Measurements from ENCODE around the gene AP2A1.
A peak's percentile ranks its signal among the peaks of the same experiment; 100 is the strongest.
"Not testable (repeated sequence)": the region's sequence is repeated elsewhere in the genome, so short reads cannot be mapped to it uniquely, and the experiment has no call there.

AP2A1 gene

DNA sequence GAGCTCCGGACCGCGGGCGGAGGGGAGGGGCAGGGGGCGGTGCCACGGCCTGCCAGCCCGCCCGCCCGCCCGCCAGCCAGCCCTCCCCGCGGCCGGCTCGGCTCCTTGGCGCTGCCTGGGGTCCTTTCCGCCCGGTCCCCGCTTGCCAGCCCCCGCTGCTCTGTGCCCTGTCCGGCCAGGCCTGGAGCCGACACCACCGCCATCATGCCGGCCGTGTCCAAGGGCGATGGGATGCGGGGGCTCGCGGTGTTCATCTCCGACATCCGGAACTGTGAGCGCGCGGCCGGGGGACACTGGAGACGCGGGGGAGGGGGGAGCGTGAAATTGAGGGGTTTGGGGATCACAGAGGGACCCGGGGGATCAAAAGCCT is at the start of gene AP2A1:
TSS of gene AP2A1 (plus strand) at position 72 of the 370 bp plus-strand sequence. CDS start at position 205, 133 bp downstream.
- DNase-seq (ENCODE audit: low read depth in 2 of 2), result no peak

GRCh38 chr19:49718511-49718910 is 48.3 kb upstream of the AP2A1 start:
- no peak for DNase-seq (ENCODE audit: low read depth in 2 of 2)

GRCh38 chr19:49718991-49719390 is 47.8 kb upstream of the AP2A1 start:
- no peak for DNase-seq (ENCODE audit: low read depth in 2 of 2)

DNA sequence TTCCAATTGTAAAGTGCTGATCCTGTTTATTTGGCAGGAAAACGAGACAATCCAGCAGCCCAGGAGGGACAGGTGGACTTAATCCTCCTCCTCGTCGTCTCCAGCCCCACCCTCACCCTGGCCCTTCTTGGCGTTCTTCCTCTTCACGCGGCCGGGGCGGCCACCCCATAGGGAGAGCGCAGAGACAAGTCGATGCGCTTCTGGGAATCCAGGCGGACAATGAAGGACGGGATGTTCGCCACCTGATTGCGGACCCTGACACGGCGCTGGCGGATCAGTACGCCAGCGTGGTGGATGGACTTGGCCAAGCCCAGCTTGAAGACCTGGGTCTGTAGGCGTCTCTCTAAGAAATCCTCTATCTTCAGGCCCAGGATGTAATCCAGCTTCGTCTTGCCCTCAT is 47.4 kb upstream of the AP2A1 start:
- DNase-seq (ENCODE audit: low read depth in 2 of 2), result not testable (repeated sequence)

DNA sequence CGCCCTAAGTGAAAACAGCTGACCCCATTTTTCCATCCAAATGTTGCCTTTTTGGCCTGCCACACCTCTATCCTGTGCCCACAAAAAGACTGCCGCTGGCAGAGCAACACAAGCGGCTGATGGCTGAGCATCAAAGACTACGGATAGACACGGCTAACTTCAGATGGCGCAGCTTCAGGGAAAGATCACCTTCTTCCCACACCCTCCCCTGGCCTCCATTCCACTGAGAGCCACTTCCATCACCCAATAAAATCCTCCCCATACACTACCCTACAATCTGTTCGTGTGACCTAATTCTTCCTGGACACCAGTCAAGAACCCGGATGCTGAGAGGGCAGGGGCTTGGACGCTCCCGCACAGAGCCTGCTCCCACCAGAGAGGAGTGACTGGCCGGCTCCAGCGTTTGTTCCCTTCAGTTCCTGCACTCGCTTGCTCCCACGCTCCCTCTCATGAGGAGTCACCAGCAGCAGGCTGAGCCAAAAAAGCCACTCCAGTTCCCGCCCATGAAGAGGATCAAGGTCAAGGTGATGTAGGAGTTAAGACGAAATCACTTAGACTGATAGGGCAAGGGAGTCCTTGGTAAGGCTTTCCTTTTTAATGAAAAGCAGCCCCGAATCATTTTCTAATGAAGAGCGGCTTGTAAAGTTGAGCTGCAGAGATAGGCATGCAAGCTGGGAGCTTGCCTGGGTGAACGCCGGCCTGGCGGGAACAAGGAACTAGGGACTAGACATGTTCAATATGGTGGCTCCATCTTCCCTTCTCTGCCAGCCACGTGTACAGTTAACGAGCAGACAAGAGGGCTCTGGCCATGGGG is 39.4 kb upstream of the AP2A1 start:
- DNase-seq (ENCODE audit: low read depth in 2 of 2), result no peak

DNA sequence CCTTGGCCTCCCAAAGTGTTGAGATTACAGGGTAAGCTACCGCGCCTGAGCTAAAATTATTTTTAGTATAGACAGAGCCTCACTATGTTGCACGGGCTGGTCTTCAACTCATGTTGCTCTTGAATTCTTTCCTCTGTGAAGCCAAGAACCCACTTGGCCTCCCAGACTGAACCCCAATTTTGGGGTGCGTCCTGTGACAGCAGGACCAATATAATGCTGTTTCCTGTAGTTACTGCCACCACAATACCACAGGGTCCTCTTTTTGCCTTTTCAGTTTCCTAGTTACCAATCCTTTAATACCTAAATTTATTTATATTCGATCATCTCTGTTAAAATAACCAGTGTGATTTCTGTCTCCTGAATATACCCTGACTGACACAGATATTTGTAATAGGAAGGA is 36.6 kb upstream of the AP2A1 start:
- DNase-seq (ENCODE audit: low read depth in 2 of 2), result no peak

GRCh38 chr19:49738268-49738667 is 28.5 kb upstream of the AP2A1 start:
- DNase-seq (ENCODE audit: low read depth in 2 of 2), result no peak

DNA sequence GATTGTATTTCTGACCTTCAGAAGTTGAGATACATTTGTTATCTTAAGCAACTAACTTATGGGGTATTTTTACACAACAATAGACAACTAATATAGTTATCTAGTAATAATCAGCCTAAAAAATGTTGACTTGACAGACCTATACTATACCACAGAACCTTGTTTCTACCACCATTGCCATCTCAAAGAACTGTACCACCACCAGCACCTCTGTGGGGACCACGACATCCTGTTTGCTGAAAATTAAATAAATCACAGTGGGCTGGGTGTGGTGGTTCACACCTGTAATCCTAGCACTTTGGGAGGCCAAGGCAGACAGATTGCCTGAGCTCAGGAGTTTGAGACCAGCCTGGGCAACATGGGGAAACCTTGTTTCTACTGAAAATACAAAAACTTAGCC is 27.7 kb upstream of the AP2A1 start:
- no peak for DNase-seq (ENCODE audit: low read depth in 2 of 2)

- no peak for DNase-seq (ENCODE audit: low read depth in 2 of 2)
Measured at GRCh38 chr19:49739933-49740332, 26.9 kb upstream of the AP2A1 start.

GRCh38 chr19:49741210-49741844 is 25.5 kb upstream of the AP2A1 start:
- no peak for DNase-seq (ENCODE audit: low read depth in 2 of 2)

DNA sequence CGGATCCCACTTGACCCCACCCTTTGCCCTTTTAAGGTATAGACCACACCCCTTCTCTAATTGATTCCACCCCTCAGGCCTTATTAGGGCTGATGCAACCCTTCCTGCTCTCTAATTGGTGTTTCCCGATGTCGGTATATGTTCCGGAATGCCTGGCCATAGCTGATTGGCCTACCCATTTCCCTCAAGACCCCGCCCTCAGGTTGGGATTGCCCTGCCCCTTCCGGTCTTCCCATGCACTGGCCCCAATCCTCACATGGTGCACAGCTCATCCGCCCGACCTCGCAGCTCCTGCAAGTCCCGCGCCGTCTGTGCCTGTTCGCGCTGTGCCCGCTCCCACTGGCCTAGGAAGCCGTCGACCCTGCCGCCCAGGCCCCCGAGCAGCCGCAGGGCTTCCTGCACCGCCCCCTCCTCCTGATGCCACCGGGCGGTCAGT is 21.8 kb upstream of the AP2A1 start:
- DNase-seq (ENCODE audit: low read depth in 2 of 2), result no peak

GRCh38 chr19:49746206-49746958 is 20.4 kb upstream of the AP2A1 start:
- peak in 1 of 2 experiments; percentile 57 for DNase-seq (ENCODE audit: low read depth in 2 of 2)

GRCh38 chr19:49749055-49749716 is 17.6 kb upstream of the AP2A1 start:
- DNase-seq (ENCODE audit: low read depth in 2 of 2), result no peak

DNA sequence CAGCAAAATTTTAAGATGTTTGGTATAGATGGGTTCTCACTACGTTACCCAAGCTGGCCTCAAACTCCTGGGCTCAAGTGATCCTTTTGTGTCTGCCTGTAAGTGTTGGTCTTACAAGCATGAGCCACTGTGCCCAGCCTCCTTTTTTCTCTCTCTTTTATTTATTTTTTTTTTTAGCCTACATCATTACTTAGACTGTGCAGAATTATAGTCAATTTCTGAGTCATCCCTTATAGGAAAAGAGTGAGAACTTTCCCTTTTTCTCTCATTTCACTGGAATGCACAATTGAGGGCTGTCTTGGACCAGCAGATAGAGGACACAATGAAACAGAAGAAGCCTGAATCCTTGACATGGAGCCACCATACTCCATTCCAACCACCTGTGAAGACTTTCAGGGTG is 17.0 kb upstream of the AP2A1 start:
- no peak for DNase-seq (ENCODE audit: low read depth in 2 of 2)

- no peak for DNase-seq (ENCODE audit: low read depth in 2 of 2)
Measured at GRCh38 chr19:49752701-49753100, 14.1 kb upstream of the AP2A1 start.

GRCh38 chr19:49755956-49756355 is 10.8 kb upstream of the AP2A1 start:
- no peak for DNase-seq (ENCODE audit: low read depth in 2 of 2)

- DNase-seq (ENCODE audit: low read depth in 2 of 2), result no peak
Measured at GRCh38 chr19:49758292-49758691, 8.5 kb upstream of the AP2A1 start.

DNA sequence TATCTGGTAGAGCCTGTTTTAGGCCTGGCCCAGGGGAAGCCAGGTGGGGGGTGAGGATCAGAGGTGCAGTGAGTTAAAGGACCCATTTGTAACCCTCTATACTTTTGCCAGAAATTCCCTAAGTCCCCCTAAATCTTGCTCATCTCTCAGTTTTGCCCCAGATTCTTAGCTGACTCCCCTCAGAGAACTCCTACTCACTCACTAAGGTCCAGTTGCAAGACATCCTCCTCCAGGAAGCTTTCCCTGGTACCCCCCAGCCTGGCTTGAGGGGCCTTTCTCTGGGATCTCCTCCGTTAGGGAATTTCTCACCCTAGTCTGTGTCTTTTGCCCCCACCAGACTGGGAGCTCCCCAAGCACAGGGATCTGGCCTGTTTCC is 5.6 kb upstream of the AP2A1 start:
- DNase-seq (ENCODE audit: low read depth in 2 of 2), result no peak

- DNase-seq (ENCODE audit: low read depth in 2 of 2), result no peak
Measured at GRCh38 chr19:49761625-49762311, 5.0 kb upstream of the AP2A1 start.

GRCh38 chr19:49763230-49763629 is 3.6 kb upstream of the AP2A1 start, which contains the start of gene TSKS:
TSS of gene TSKS (minus strand) at chr19:49763306. CDS start at chr19:49763247, 59 bp downstream.
- DNase-seq (ENCODE audit: low read depth in 2 of 2), result no peak

DNA sequence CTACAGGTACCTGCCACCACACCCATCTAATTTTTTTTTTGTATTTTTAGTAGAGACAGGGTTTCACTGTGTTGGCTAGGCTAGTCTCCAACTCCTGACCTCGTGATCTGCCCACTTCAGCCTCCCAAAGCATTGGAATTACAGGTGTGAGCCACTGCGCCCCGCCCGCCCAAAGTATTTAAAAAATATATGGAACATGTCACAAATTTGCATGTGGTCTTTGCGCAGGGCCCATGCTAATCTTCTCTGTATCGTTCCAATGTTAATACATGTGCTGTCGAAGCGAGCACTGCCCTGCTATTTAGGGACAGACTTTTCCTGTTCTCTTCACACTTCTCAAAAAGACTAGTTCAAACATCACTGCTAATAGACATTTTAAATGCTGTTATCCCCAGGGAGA is 2.5 kb upstream of the AP2A1 start:
- DNase-seq (ENCODE audit: low read depth in 2 of 2), result no peak

All from stimulated activated CD4-positive, alpha-beta T cell treated with anti-CD3 and anti-CD28 coated beads, Interleukin-12 subunit alpha, Interleukin-12 subunit beta, amount 100 ng/mL, for 24 hours (primary cell).